Esophagus muscularis mucosa (tissue), 3 donors: ENCODE data around the gene MEIS1.

Experiments used
- POLR2AphosphoS5 ChIP-seq, 2 donors: sonication (generic); formaldehyde crosslinking; IDR thresholded peaks; one replicate each; pipeline ENCODE4 v1.6.1; 2017; ENCODE audit warnings: antibody characterized with exemption in 2 of 2
- TF ChIP-seq, protein P1 (sequence below), 3 experiments: fragments of 200-600 bp in 2 of 3; fragments of 450-650 bp in 1 of 3; sonication (generic) in 2 of 3; IDR thresholded peaks; one replicate each; pipeline ENCODE4 v1.5.1; 2017 to 2019; ENCODE audit warnings: antibody characterized with exemption in 3 of 3, mild to moderate bottlenecking in 2 of 3, moderate library complexity in 1 of 3

DNA sequence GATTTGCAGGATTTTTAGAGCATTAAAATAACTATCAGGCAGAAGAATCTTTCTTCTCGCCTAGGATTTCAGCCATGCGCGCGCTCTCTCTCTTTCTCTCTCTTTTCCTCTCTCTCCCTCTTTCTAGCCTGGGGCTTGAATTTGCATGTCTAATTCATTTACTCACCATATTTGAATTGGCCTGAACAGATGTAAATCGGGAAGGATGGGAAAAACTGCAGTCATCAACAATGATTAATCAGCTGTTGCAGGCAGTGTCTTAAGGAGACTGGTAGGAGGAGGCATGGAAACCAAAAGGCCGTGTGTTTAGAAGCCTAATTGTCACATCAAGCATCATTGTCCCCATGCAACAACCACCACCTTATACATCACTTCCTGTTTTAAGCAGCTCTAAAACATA is 137.0 kb downstream of the MEIS1 start:
- TF ChIP-seq, protein P1, sequence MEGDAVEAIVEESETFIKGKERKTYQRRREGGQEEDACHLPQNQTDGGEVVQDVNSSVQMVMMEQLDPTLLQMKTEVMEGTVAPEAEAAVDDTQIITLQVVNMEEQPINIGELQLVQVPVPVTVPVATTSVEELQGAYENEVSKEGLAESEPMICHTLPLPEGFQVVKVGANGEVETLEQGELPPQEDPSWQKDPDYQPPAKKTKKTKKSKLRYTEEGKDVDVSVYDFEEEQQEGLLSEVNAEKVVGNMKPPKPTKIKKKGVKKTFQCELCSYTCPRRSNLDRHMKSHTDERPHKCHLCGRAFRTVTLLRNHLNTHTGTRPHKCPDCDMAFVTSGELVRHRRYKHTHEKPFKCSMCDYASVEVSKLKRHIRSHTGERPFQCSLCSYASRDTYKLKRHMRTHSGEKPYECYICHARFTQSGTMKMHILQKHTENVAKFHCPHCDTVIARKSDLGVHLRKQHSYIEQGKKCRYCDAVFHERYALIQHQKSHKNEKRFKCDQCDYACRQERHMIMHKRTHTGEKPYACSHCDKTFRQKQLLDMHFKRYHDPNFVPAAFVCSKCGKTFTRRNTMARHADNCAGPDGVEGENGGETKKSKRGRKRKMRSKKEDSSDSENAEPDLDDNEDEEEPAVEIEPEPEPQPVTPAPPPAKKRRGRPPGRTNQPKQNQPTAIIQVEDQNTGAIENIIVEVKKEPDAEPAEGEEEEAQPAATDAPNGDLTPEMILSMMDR (IDR thresholded peaks at IDR 0.05), result no peak
- peak in 1 of 2 donors; percentile 29 for TF ChIP-seq POLR2AphosphoS5 (IDR thresholded peaks at IDR 0.05)
